Epidermal melanocyte (primary cell): ENCODE measurements around the gene STYXL1.

Experiments used
- DNase-seq: peaks from one replicate; pipeline ENCODE4 v3.0.0; 2011; ENCODE audit warnings: low spot score; ENCODE audit not compliant: insufficient read length

The STYXL1 gene

DNA sequence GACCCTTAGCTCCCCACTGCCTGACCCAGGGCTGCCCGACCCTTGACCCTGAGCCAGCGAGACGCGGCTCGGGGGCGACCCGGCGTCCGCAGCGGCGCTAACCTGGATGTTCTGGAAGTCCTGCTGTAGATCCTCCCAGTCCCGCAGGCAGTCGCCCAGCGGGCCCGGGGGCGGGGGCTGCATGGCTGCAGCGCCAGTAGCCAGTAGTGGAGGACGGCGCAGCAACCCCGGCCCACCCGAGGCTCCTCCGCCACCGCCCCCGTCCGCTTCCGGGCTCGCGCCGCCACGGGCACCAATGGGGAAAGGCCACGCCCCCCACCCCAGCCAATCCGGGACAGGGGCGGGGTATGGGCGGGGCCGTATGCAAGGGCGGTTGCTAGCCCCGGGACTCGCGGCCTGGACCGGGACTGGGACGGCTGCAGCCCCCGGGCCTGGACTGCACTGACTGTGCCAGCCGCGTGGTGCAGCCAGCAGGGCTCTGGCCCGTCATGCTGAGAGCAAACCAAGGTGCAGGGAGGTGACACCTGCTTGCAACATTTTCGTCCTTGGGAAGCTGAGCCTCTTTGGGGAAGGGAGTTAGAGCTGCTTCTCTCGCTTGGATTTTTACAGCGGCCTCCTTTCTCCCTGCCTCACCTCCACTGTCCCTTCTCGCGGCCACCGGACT lies 53.3 kb downstream of the STYXL1 start, which contains the start of gene TMEM120A:
TMEM120A (minus strand) TSS at position 208 of the 664 bp plus-strand sequence; CDS start at position 183, 25 bp downstream.
- DNase-seq, result peak; percentile 98

DNA sequence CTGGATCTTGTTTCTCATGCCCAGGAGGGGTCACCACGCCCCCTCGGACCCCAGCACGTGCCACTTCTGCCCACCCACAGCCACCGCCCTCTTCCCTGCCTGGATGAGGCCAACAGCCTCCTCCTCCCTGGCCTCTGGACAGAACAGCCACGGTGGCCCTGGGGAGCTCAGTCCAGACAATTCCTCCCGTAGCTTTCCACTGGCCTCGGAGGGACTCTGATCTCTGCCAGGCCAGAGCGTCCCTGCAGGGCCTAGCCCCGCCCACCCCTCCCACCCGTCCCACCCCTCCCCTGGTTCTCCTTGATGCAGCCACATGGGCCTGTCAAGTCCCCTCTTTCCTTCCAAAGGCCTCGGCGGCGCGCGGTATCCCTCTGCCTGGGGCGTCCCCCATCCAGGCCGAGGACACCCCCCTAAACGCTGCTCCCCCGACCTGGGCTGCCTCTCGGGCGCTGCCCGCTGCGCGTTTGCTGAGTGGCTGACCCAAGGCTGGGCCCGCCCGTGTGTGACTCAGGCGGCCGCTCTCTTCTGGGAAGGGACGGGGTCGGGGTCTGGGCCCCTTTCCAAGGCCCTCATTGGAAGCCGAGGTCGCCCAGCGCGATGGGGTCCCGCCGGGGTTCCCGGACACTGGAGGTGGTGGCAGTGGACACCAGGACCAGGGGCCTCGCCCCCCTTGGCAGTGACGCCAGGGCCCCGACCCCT lies 54.0 kb downstream of the STYXL1 start:
- peak; percentile 89 for DNase-seq

DNA sequence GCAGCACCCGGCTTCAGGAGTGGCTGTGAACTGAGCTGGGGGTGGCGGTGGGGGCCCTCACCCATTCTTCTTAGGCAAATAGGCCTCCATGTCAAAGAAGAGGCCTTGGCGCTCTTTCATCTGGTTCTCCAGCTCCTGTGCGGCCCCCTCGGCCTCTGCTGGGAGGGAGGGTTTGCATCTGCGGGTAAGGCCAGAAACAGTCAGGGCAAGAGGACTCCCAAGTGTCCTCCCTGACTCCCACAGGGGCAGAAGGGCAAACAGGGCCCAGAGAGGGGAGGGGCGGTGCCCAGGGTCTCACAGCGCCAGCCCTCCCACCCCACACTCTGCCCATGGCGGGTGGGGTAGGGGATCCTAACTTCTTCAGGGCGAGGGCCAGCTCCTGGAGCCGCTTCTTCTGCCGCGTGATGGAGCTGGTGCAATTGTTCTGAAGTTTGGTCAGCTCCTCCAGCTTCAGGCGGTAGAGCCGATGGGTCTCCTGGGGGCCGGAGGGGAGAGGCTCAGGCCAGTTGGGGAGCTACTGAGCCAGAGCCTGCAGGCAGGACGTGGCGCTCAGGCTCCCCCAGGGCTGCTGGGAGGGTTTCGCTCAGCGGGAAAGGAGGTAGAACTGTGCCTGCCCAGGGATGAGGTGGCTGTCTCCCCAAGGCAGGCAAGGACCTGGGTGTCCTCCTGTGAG lies 55.6 kb downstream of the STYXL1 start:
- no peak for DNase-seq

GRCh38 chr7:75991531-75992082 lies 56.2 kb downstream of the STYXL1 start:
- no peak for DNase-seq

DNA sequence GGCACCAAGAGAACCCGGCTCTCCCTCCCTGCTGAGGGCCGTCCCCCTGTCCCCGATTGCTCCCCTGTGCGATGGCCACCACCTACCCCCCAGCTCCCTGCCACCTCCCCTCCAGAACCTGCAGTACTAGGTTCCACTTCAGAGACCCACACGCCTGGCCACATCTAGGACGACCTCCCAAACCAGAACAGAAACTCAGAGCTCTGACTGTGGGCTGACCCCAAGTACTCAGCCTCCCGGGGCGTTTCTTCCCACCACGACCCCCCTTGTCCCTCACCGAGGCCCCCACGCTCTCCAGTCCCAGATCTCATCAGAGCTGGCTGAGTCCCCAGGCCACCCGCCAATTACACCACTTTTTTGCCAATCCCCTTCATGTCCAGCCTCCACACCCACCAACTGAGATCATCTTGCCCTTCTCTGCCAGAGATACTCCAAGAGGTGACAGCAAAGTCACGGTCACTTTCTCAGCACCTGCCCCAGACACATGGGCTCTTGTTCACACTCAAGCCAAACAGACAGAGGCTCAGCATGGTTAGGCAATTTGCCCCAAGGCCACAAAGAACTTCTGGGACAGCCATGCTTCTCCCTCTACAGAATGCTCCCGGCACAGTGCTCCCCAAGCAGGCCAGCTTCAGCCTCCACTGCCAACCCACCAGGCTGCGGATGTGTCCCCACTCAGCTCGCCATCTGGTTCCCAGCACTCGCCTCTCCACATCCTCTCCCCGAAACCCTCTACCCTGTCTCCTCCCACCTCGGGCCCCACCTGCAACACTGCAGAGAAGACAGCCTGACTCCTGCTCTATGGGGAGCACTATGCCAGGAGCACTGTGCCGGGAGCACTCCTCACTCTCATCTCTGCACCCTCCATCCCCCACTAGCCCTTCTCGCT lies 58.1 kb downstream of the STYXL1 start:
- no peak for DNase-seq

DNA sequence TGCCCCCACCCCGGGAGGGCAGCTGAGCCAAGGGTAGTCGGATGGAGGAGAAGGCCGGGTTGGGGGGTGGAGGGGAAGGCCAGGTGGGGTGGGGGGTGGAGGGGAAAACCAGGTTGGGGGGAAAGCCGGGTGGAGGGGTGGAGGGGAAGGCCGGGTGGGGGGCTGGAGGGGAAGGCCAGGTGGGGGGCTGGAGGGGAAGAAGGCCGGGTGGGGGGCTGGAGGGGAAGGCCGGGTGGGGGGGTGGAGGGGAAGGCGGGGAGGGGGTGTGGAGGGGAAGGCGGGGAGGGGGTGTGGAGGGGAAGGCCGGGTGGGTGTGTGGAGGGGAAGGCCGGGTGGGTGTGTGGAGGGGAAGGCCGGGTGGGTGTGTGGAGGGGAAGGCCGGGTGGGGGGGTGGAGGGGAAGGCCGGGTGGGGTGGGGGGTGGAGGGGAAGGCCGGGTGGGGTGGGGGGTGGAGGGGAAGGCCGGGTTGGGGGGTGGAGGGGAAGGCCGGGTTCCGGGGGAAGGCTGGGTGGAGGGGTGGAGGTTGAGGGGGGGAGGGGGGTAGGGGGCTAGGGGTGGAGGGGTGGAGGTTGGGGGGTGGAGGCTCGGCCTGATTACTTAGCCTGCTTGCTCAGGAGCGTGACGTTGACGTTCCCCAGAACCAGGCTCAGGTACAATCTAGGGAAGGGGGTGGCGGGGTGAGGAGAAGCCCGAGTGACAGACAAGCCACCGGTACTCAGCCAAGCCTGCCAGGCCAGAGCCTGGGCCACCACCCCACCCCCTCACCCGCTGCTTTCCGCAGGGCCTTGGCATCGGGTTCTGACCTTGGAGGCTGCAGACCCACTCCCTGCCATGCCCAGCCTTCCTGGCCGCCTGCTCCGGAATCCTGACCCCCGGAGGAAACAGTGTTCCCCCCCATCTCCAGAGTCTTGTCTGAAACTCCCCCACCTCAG lies 59.0 kb downstream of the STYXL1 start:
- DNase-seq, result no peak

DNA sequence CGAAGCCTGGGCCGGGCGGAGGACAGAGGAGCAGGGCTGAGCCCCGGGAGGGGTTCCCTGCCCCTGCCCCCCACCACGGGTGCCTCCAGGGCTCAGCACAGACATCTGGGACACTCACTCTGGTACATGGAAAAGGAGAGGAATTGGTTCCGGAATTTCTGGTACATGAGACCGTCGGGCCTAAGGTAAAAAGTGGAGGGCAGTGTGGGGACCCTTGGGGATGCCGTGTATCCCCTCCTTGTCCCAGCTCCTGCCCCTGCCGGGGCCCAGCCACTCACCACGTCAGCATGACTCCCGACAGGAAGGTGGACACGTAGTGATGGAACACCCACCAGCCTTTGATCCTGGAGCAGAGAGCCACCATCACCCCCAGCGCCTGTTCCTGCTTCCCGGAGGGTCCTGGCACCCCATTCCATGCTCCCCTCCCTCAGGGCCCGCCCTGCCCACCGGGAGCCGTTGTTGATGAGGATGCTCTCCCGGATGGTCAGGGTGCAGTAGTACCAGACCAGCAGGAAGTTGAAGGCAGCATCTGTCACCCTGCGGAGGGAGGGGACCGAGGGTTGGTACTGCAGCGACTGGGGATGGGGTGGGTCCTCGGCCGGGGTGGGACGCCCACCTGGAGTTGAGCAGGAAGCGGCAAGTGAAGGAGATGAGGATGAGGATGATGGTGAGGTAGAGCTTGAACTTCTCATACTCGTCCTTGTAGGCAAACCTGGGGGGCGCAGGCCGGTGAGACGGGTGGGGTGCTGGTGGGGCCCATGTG lies 59.8 kb downstream of the STYXL1 start:
- no peak for DNase-seq

- no peak for DNase-seq
Observed at GRCh38 chr7:75987026-75987804, 60.6 kb downstream of the STYXL1 start.

GRCh38 chr7:75986147-75986781 lies 61.5 kb downstream of the STYXL1 start:
- no peak for DNase-seq

DNA sequence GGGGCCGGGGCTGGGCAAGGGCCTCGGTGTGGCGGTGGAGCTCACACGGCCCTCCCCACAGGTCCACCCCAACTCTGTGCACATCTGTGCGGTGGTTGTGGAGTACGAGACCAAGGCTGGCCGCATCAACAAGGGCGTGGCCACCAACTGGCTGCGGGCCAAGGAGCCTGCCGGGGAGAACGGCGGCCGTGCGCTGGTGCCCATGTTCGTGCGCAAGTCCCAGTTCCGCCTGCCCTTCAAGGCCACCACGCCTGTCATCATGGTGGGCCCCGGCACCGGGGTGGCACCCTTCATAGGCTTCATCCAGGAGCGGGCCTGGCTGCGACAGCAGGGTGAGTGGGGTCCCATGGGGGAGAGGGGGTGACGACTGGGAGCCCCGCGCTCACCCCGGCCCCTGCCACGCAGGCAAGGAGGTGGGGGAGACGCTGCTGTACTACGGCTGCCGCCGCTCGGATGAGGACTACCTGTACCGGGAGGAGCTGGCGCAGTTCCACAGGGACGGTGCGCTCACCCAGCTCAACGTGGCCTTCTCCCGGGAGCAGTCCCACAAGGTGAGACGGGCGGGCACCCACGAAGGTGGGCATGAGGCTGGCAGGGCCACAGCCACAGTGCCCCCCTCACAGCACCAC lies 62.2 kb downstream of the STYXL1 start:
- no peak for DNase-seq

- DNase-seq, result no peak
Observed at GRCh38 chr7:75985009-75985517, 62.7 kb downstream of the STYXL1 start.

GRCh38 chr7:75984130-75985008 lies 63.4 kb downstream of the STYXL1 start:
- DNase-seq, result no peak

DNA sequence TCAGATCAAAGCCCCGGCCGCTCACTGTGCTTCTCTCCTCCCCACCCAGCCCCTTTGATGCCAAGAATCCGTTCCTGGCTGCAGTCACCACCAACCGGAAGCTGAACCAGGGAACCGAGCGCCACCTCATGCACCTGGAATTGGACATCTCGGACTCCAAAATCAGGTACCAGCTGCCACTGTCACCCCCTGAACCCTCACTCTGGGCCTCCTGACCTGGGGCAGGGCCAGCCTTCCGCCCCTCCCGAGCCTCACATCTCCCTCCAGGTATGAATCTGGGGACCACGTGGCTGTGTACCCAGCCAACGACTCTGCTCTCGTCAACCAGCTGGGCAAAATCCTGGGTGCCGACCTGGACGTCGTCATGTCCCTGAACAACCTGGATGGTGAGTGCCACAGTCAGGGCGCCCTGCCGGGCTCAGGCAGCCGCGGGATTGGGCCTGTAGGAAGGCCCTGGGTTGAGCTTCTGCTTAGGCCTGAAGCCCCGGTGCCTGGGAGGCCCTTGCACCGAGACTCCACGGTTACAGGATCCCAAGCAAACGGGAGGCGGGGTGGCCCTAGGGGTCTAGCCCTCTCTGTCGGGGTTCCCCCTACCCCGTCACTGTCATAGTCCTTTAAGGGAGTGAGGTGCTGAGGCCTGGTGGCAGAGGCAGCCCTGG lies 64.2 kb downstream of the STYXL1 start:
- DNase-seq, result no peak

DNA sequence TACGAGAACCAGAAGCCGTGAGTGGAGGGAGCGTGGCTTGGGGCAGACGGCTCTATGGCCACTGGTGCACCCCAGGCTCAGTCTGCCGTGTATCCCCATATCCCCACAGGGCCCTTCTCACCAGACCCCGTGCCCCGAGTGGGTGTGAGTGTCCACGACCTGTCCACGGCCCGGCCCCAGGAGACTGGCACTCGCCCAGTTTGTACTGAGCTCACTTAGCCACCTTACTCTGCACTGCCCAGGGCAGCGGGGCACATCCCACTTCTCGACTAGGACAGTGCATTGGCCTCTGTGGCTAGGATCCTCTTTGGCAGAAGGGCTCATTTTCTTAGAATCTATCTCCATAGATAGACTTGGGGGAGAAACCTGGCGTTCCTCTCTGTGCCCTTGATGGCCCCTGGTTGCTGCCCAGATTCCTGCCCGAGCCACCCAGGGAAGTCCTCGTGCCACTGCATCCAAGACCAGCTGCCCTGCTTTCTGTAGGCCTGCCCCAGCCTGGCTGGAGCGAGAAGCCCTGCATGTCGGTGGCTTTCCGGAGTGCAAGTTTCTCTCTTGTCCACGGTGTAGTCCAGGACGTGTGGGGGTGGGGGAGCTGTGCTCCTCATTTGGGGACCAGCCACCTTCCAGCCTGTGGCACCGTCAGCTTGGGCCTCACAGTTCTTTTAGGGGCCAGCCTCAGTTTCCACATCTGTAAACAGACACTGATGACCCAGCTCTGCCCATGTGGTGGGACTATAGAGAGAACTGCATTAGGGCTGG lies 65.3 kb downstream of the STYXL1 start:
- DNase-seq, result no peak
